ENCODE measurements around the gene AUTS2.

DNA sequence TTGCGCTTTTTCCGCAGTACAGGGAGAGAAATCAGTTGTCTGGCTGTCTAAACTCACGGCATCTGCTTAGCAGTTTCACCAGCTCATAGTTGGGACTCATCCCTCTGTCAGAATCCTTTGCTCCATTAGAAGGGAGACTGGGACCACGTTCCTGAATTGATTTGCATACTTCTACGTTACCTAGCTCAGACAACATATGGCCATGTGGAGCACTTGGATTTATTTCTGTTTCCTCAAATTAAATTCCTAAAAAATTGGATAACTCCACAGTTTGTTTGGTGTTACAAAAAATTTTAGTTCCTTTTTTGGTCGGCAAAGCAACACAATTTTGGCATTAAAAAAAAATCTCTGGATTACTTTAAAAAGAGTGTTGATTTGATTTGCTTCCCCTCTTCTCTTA is 614.0 kb downstream of the AUTS2 start:
- TF ChIP-seq FOXM1 (IDR thresholded peaks at IDR 0.05; ENCODE audit: borderline replicate concordance) (no peak), BHLHE40 (IDR thresholded peaks at IDR 0.05; ENCODE audit: borderline replicate concordance) (no peak), ARNT (IDR thresholded peaks at IDR 0.05) (no peak), CTBP1 (IDR thresholded peaks at IDR 0.05; ENCODE audit: borderline replicate concordance) (no peak), ELF4 (IDR thresholded peaks at IDR 0.05) (no peak), L3MBTL2 (conservative IDR thresholded peaks at IDR 0.05) (no peak)
